Upper lobe of right lung (tissue), 1 donor: ENCODE results near the gene JMJD8. TPM values are rescaled to one million over a fixed set of nuclear protein-coding genes. Genes with fewer than 3 reads are reported as not detected.

Experiments
- ATAC-seq: fragments of 200-7000 bp; cut with Tn5 transposase; one replicate; pipeline ENCODE4 v1.9.1; 2020; ENCODE audit warnings: mild to moderate bottlenecking, moderate library complexity
- DNase-seq: peaks from one replicate; pipeline ENCODE4 v3.0.0-alpha.2; 2020
- H3K27ac ChIP-seq: fragments of 200-600 bp; one replicate; pipeline ENCODE4 v1.8.0; 2022
- H3K27me3 ChIP-seq: fragments of 200-600 bp; one replicate; pipeline ENCODE4 v1.8.0; 2022; ENCODE audit warnings: mild to moderate bottlenecking
- H3K36me3 ChIP-seq: fragments of 200-600 bp; one replicate; pipeline ENCODE4 v1.8.0; 2022
- H3K4me1 ChIP-seq: fragments of 200-600 bp; one replicate; pipeline ENCODE4 v1.8.0; 2022
- H3K4me3 ChIP-seq: fragments of 200-600 bp; one replicate; pipeline ENCODE4 v1.8.0; 2022; ENCODE audit warnings: mild to moderate bottlenecking
- H3K9me3 ChIP-seq: fragments of 200-600 bp; one replicate; pipeline ENCODE4 v1.8.0; 2022
- intact Hi-C: fragments of 100-400 bp; cut with DNase I; formaldehyde crosslinking; loops from one replicate; pipeline ENCODE4 v1.11.0; 2022
- total RNA-seq: library from RNA; stranded (reverse); fragmentation: NEBNext Ultra II Directional; extraction: Animal tissue kit (Norgen Biotek cat#: 25700); gene quantifications from one replicate; pipeline ENCODE4 v1.2.1, GENCODE V29; 2021
- TF ChIP-seq, protein P1 (sequence below): fragments of 200-600 bp; IDR thresholded peaks from one replicate; pipeline ENCODE4 v1.8.0; 2022; ENCODE audit warnings: antibody characterized with exemption
- donor health status: DM: no; HTN: yes; CAD: no; lungs with severe emphysema.

JMJD8 gene
- total RNA-seq, 1 donor from 2014 or later = 51.3 TPM

DNA sequence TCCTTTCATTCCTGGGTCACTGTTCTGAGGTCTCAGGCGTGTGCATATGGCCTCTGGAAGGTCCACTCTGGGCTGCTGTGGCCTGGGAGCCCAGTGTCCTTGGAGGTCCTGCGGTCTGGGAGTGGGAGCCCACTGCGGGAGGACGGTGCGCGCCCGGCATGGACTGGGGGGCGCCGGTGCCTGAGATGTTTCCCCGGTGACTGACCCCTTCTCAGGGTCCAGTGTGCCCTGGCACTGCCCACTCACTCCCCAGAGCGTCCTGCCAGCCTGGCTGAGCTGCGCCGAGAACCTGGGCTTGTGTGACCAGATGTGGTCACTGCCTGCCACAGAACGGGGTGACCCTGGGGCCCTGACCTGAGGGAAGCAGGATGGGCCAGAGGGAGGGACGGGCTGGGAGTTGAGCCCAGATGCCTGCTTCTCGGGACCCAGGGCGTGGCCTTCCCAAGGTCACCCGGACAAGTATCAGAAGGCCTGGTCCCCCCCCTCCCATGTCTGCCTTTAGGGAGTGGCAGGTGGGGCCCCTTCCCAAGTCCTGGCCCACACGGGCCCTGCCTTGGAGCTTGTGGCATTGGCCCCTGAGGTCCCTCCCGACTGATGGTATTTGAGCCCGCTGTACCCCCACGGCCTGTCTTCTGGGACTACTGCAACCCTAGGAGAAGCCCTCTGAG, 9.8 kb downstream of the JMJD8 start:
- H3K27ac ChIP-seq = no peak overlapping the region
- no peak overlapping the region for H3K4me3 ChIP-seq
- TF ChIP-seq, protein P1, sequence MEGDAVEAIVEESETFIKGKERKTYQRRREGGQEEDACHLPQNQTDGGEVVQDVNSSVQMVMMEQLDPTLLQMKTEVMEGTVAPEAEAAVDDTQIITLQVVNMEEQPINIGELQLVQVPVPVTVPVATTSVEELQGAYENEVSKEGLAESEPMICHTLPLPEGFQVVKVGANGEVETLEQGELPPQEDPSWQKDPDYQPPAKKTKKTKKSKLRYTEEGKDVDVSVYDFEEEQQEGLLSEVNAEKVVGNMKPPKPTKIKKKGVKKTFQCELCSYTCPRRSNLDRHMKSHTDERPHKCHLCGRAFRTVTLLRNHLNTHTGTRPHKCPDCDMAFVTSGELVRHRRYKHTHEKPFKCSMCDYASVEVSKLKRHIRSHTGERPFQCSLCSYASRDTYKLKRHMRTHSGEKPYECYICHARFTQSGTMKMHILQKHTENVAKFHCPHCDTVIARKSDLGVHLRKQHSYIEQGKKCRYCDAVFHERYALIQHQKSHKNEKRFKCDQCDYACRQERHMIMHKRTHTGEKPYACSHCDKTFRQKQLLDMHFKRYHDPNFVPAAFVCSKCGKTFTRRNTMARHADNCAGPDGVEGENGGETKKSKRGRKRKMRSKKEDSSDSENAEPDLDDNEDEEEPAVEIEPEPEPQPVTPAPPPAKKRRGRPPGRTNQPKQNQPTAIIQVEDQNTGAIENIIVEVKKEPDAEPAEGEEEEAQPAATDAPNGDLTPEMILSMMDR = no peak
- H3K4me1 ChIP-seq = peaks cover 10% of the 10 kb centered on the region
- no peak for DNase-seq
- H3K36me3 ChIP-seq = peaks cover 40% of the 10 kb centered on the region
- H3K9me3 ChIP-seq = no peaks in the 10 kb centered on the region
- no peaks in the 10 kb centered on the region for H3K27me3 ChIP-seq
- intact Hi-C loops = no loop called here
- no peak for ATAC-seq

DNA sequence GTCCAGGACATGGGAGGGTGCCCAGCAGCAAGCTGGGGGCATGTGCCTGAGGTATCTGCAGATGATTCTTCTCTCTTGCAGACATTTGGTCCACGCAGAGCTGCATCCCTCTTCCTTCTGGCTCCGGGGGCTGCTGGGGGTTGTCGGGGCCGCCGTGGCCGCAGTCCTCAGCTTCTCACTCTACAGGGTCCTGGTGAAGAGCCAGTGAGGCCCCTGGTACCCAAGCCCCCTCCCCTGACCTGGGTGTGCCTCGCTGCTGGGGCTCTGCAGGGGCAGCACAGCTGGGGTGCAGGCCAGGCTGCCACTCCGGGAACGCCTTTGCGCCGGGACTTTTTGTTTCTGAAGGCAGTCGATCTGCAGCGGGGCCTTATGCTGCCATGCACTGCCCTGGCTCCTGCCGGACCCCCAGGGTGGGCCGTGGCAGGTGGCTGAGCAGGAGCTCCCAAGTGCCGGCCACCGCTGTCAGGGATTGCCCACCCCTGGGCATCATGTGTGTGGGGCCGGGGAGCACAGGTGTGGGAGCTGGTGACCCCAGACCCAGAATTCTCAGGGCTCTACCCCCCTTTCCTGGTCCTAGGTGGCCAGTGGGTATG, 10.6 kb downstream of the JMJD8 start:
- Histone ChIP-seq H3K4me1 (peaks cover 15% of the 10 kb centered on the region), H3K9me3 (no peaks in the 10 kb centered on the region), H3K27ac (no peak overlapping the region), H3K27me3 (no peaks in the 10 kb centered on the region), H3K4me3 (no peak overlapping the region), H3K36me3 (peaks cover 40% of the 10 kb centered on the region)
- intact Hi-C loops = no loop called here
- ATAC-seq (no peak), DNase-seq (no peak)
- TF ChIP-seq, protein P1 = no peak

DNA sequence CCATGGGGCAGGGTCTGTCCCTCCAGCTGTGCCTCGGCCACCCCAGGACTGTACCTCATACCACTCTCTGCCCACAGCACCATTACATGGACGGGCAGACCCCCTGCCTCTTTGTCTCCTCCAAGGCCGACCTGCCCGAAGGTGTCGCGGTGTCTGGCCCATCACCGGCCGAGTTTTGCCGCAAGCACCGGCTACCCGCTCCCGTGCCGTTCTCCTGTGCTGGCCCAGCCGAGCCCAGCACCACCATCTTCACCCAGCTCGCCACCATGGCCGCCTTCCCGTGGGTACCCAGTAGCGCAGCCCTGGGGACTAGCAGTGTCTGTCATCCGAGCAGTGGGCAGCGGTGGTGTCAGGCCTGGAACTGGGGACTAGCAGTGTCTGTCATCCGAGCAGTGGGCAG, 11.3 kb downstream of the JMJD8 start:
- intact Hi-C loops = no loop called here
- Histone ChIP-seq H3K9me3 (no peaks in the 10 kb centered on the region), H3K27me3 (no peaks in the 10 kb centered on the region), H3K4me1 (peaks cover 15% of the 10 kb centered on the region), H3K4me3 (no peak overlapping the region), H3K27ac (no peak overlapping the region), H3K36me3 (peaks cover 40% of the 10 kb centered on the region)
- ATAC-seq (no peak), DNase-seq (no peak)
- TF ChIP-seq, protein P1 = no peak

DNA sequence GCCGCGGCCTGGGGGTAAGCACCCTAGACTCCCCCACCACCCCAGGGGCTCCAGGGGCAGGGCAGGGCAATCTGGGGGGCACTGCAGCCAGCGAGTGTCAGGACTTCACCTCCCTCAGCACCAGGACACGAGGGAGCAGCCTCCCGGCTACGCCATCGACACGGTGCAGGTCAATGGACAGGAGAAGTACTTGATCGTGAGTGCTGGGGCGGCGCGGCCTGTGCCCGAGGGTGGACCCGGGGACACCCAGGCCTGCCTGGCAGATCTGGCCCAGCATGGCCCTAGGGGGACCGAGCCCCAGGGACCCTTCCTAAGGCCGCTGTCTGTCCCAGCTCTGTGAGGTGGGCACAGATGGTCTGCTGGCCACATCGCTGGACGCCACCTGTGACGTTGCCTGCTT, 11.8 kb downstream of the JMJD8 start:
- ATAC-seq (no peak), DNase-seq (no peak)
- peaks cover 19% of the 10 kb centered on the region for H3K4me1 ChIP-seq

DNA sequence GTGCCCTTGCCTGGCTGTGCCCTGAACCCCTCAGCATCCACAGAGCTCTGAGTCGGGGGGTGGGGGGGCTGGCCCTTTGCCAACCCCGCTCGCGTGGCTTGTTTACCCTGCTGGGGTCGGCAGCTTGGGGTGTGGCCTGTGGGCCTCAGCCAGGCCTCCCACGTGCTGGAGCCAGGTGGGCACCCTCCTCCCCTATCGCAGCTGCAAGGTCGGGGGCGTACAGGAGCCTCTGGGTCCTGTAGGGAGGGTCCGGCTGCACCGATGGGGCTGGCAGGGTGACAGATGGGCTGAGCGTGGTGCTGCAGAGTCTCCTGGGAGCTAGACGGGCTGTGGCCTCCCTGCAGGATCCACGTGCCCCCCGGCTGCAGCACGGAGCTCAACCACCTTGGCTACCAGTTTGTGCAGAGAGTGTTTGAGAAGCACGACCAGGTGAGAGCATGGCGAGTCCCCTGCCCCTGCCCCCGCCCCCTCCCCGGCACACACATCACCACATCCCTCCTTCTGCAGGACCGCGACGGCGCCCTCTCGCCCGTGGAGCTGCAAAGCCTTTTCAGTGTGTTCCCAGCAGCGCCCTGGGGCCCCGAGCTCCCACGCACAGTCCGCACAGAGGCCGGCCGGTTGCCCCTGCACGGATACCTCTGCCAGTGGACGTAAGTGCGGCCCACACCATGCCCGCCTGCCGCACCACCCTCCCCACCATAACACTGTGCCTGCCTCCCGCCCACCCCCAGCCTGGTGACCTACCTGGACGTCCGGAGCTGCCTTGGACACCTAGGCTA, 12.6 kb downstream of the JMJD8 start:
- Histone ChIP-seq H3K9me3 (no peaks in the 10 kb centered on the region), H3K27ac (no peak overlapping the region), H3K4me1 (peaks cover 22% of the 10 kb centered on the region), H3K27me3 (no peaks in the 10 kb centered on the region), H3K36me3 (peaks cover 40% of the 10 kb centered on the region), H3K4me3 (no peak overlapping the region)
- TF ChIP-seq, protein P1 = no peak
- DNase-seq = no peak
- no peak for ATAC-seq
- intact Hi-C loops = no loop called here

More for the DNA sequence above, 11.8 kb downstream of the JMJD8 start:
- Histone ChIP-seq H3K27me3 (no peaks in the 10 kb centered on the region), H3K4me3 (no peak overlapping the region), H3K9me3 (no peaks in the 10 kb centered on the region), H3K27ac (no peak overlapping the region), H3K36me3 (peaks cover 40% of the 10 kb centered on the region)
- intact Hi-C loops = no loop called here
- TF ChIP-seq, protein P1 = no peak
